Measurements from ENCODE around the gene GIPC2. TPM values are rescaled to one million over a fixed set of nuclear protein-coding genes. Genes with fewer than 3 reads are reported as not detected.

The GIPC2 gene
- polyA plus RNA-seq, 2 of the 4 experiments (the other 2 are of a cell fraction), result 0.06 TPM; not detected in 1

- Histone ChIP-seq H3K4me1 (peaks cover 21% of the 10 kb centered on the region), H3K4me3 (no peak overlapping the region), H3K9me3 (no peaks in the 10 kb centered on the region), H3K27ac (no peak overlapping the region), H3K4me2 (peak overlapping the region; percentile 57)
- CTCF ChIA-PET, result interaction anchor here (1.4 kb wide), 1 partner anchor 44 kb away, joined by 5 read pairs; no protein-coding TSS in a partner anchor
- TF ChIP-seq BHLHE40 (IDR thresholded peaks at IDR 0.05; ENCODE audit: low read depth, low read length) (no peak), JUNB (IDR thresholded peaks at IDR 0.05) (0 out of 2 replicates have a peak, but pooled peaks have one; percentile 24), KDM5A (IDR thresholded peaks at IDR 0.05) (no peak), ZNF302 (CRISPR knock-in tag; IDR thresholded peaks at IDR 0.05) (no peak), FOSL2 (IDR thresholded peaks at IDR 0.05) (no peak), FOSL2 (CRISPR knock-in tag; IDR thresholded peaks at IDR 0.05) (peak; percentile 52)
- TF ChIP-seq, protein P1, sequence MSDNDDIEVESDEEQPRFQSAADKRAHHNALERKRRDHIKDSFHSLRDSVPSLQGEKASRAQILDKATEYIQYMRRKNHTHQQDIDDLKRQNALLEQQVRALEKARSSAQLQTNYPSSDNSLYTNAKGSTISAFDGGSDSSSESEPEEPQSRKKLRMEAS (IDR thresholded peaks at IDR 0.05), result no peak
- DNase-seq (ENCODE audit: low read depth in 1 of 2, low spot score in 1 of 2) (peak; percentile 21 to 31), FAIRE-seq (no peak), ATAC-seq (peak; percentile 68 to 78; a peak in 5 of 6 replicates)
- POLR2A ChIA-PET, result no interaction called here
- 3% methylated on average over 2 of the region's 2 CpGs for WGBS (ENCODE audit: missing lambda C conversion rate)
Observed at GRCh38 chr1:78070758-78071157, 25.0 kb downstream of the GIPC2 start.

GRCh38 chr1:78071696-78072095, 25.9 kb downstream of the GIPC2 start:
- POLR2A ChIA-PET, result interaction anchor here (0.9 kb wide), 1 partner anchor 67 kb away, joined by 3 read pairs; the partner anchor contains the start of gene DNAJB4
- no peak overlapping the region for H3K4me2 ChIP-seq

GRCh38 chr1:78072216-78072615, 26.4 kb downstream of the GIPC2 start:
- TF ChIP-seq EHMT2 (IDR thresholded peaks at IDR 0.05; ENCODE audit: low read depth), result no peak
- no peak for TF ChIP-seq JUN (IDR thresholded peaks at IDR 0.05)
- TF ChIP-seq NFE2L2 (conservative IDR thresholded peaks at IDR 0.05; ENCODE audit: low read length), result no peak
- FAIRE-seq (no peak), DNase-seq (ENCODE audit: low read depth in 1 of 2, low spot score in 1 of 2) (no peak), ATAC-seq (no peak)
- WGBS (ENCODE audit: missing lambda C conversion rate), result 86% methylated on average over 1 of the region's 1 CpG
- Histone ChIP-seq H3K4me1 (peaks cover 21% of the 10 kb centered on the region), H3K27ac (no peak overlapping the region), H3K4me2 (no peak overlapping the region), H3K9me3 (no peaks in the 10 kb centered on the region), H3K4me3 (no peak overlapping the region)
- POLR2A ChIA-PET, result interaction anchor here (0.9 kb wide), 1 partner anchor 68 kb away, joined by 3 read pairs; the partner anchor contains the start of gene DNAJB4
- CTCF ChIA-PET, result interaction anchor here (1.4 kb wide), 1 partner anchor 43 kb away, joined by 5 read pairs; no protein-coding TSS in a partner anchor

More at GRCh38 chr1:78071696-78072095, 25.9 kb downstream of the GIPC2 start:
- FAIRE-seq (no peak), ATAC-seq (no peak), DNase-seq (ENCODE audit: low read depth in 1 of 2, low spot score in 1 of 2) (no peak)
- H3K4me1 ChIP-seq, result peaks cover 21% of the 10 kb centered on the region
- CTCF ChIA-PET, result interaction anchor here (1.4 kb wide), 1 partner anchor 43 kb away, joined by 5 read pairs; no protein-coding TSS in a partner anchor
- H3K27ac ChIP-seq, result no peak overlapping the region
- TF ChIP-seq NFE2L2 (conservative IDR thresholded peaks at IDR 0.05; ENCODE audit: low read length) (no peak), ZNF302 (CRISPR knock-in tag; IDR thresholded peaks at IDR 0.05) (no peak), RARB (CRISPR knock-in tag; IDR thresholded peaks at IDR 0.05) (no peak), PBX3 (IDR thresholded peaks at IDR 0.05) (no peak), RFX5 (IDR thresholded peaks at IDR 0.05) (no peak), HEYL (CRISPR knock-in tag; IDR thresholded peaks at IDR 0.05) (no peak), FOXS1 (CRISPR knock-in tag; IDR thresholded peaks at IDR 0.05) (no peak)
- H3K9me3 ChIP-seq, result no peaks in the 10 kb centered on the region
- no peak overlapping the region for H3K4me3 ChIP-seq
- 68% methylated on average over 5 of the region's 5 CpGs for WGBS (ENCODE audit: missing lambda C conversion rate)

- DNase-seq (ENCODE audit: low read depth in 1 of 2, low spot score in 1 of 2), result no peak
- no peaks in the 10 kb centered on the region for H3K9me3 ChIP-seq
- no peak overlapping the region for H3K4me2 ChIP-seq
- WGBS (ENCODE audit: missing lambda C conversion rate), result 68% methylated on average over 1 of the region's 1 CpG
- CTCF ChIA-PET, result interaction anchor here (1.5 kb wide), 1 partner anchor 41 kb away, joined by 4 read pairs; no protein-coding TSS in a partner anchor
- no peak for FAIRE-seq
- H3K27ac ChIP-seq, result no peak overlapping the region
- no peak for ATAC-seq
- H3K4me1 ChIP-seq, result peaks cover 21% of the 10 kb centered on the region
- POLR2A ChIA-PET, result interaction anchor here (2.1 kb wide), 1 partner anchor 69 kb away, joined by 4 read pairs; the partner anchor contains the start of gene DNAJB4
- H3K4me3 ChIP-seq, result no peak overlapping the region
- no peak for TF ChIP-seq CHD2 (IDR thresholded peaks at IDR 0.05; ENCODE audit: low read length, partially characterized antibody)
- no peak for TF ChIP-seq HDAC2 (IDR thresholded peaks at IDR 0.05)
- no peak for TF ChIP-seq RARB (CRISPR knock-in tag; IDR thresholded peaks at IDR 0.05)
- no peak for TF ChIP-seq PHF8 (IDR thresholded peaks at IDR 0.05; ENCODE audit: borderline replicate concordance, low read depth)
- no peak for TF ChIP-seq ESRRA (IDR thresholded peaks at IDR 0.05; ENCODE audit: borderline replicate concordance, low read length)
- TF ChIP-seq, protein P2, sequence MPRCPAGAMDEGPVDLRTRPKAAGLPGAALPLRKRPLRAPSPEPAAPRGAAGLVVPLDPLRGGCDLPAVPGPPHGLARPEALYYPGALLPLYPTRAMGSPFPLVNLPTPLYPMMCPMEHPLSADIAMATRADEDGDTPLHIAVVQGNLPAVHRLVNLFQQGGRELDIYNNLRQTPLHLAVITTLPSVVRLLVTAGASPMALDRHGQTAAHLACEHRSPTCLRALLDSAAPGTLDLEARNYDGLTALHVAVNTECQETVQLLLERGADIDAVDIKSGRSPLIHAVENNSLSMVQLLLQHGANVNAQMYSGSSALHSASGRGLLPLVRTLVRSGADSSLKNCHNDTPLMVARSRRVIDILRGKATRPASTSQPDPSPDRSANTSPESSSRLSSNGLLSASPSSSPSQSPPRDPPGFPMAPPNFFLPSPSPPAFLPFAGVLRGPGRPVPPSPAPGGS (IDR thresholded peaks at IDR 0.05), result no peak
- no peak for TF ChIP-seq PBX3 (IDR thresholded peaks at IDR 0.05)
- no peak for TF ChIP-seq GATA3 (IDR thresholded peaks at IDR 0.05; ENCODE audit: borderline replicate concordance)
- TF ChIP-seq ZC3H11A (IDR thresholded peaks at IDR 0.05), result no peak
- TF ChIP-seq NR3C1 (IDR thresholded peaks at IDR 0.05), result no peak
- TF ChIP-seq RAD21 (conservative IDR thresholded peaks at IDR 0.05 in 1 of 2, IDR thresholded peaks at IDR 0.05 in 1 of 2), result no peak
- TF ChIP-seq POLR2AphosphoS2 (conservative IDR thresholded peaks at IDR 0.05; ENCODE audit: low read length), result no peak
- TF ChIP-seq ATOH8 (CRISPR knock-in tag; IDR thresholded peaks at IDR 0.05; ENCODE audit: low read depth), result no peak
- TF ChIP-seq CHD4 (IDR thresholded peaks at IDR 0.05; ENCODE audit: borderline replicate concordance), result no peak
- TF ChIP-seq HEYL (CRISPR knock-in tag; IDR thresholded peaks at IDR 0.05), result no peak
- no peak for TF ChIP-seq CBX8 (IDR thresholded peaks at IDR 0.05)
Observed at GRCh38 chr1:78073441-78073840, 27.7 kb downstream of the GIPC2 start.
